ENCODE results near the gene SLC29A4.

DNA sequence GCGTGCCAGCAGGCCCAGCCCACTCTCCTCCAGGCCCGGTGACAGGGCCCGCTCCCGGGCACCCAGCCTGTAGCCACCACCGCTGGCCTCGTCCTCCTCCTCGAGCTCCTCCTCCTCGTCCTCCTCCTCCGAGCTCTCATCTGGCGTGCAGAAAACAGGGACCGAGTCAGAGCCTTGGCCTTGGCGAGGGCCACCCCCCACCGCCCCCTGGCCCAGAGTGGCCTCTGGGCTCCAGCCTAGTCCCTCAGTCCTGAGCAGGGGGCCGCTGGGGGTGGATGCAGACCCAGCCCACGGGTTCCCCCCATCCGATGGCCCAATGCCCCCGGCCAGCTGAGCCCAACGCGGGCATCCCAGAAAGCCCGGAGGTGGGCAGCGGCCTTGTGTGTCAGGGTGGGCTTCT lies 62.9 kb downstream of the SLC29A4 start:
- TF ChIP-seq, protein P1, sequence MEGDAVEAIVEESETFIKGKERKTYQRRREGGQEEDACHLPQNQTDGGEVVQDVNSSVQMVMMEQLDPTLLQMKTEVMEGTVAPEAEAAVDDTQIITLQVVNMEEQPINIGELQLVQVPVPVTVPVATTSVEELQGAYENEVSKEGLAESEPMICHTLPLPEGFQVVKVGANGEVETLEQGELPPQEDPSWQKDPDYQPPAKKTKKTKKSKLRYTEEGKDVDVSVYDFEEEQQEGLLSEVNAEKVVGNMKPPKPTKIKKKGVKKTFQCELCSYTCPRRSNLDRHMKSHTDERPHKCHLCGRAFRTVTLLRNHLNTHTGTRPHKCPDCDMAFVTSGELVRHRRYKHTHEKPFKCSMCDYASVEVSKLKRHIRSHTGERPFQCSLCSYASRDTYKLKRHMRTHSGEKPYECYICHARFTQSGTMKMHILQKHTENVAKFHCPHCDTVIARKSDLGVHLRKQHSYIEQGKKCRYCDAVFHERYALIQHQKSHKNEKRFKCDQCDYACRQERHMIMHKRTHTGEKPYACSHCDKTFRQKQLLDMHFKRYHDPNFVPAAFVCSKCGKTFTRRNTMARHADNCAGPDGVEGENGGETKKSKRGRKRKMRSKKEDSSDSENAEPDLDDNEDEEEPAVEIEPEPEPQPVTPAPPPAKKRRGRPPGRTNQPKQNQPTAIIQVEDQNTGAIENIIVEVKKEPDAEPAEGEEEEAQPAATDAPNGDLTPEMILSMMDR (IDR thresholded peaks at IDR 0.05) = no peak
- TF ChIP-seq POLR2A (IDR thresholded peaks at IDR 0.05) = no peak
